B cell (primary cell): ENCODE measurements around the gene MYH15. TPM values are rescaled to one million over a fixed set of nuclear protein-coding genes. Genes with fewer than 3 reads are reported as not detected.

Source experiments
- ATAC-seq: fragments of 200-7000 bp; cut with Tn5 transposase; one replicate; pipeline ENCODE4 v1.10.0; 2021; ENCODE audit warnings: low read depth, mild to moderate bottlenecking, moderate number of reproducible peaks, moderate library complexity
- CTCF ChIA-PET: fragments of 350-600 bp; sonication (Branson Sonifier 250); formaldehyde crosslinking; loops from one replicate; lab custom pipeline; 2021; ENCODE audit warnings: antibody characterized with exemption, inconsistent platforms; lab: Charles Lee
- POLR2A ChIA-PET: fragments of 350-600 bp; sonication (Branson Sonifier 250); formaldehyde crosslinking; loops from one replicate; lab custom pipeline; 2021; ENCODE audit warnings: antibody characterized with exemption; lab: Charles Lee
- DNase-seq: peaks from one replicate; pipeline ENCODE4 v3.0.0; 2013
- H2AFZ ChIP-seq: 2 replicates; pipeline ENCODE4 v1.6.1; 2012; ENCODE audit warnings: mild to moderate bottlenecking, low read depth, low read length; ENCODE audit not compliant: insufficient read depth, poor library complexity, severe bottlenecking
- H3K27ac ChIP-seq, 2 donors: 1 replicate in 1 of 2; 2 replicates in 1 of 2; pipeline ENCODE4 v1.5.1; 2012 to 2013; ENCODE audit warnings: low read length in 2 of 2, mild to moderate bottlenecking in 2 of 2, moderate library complexity in 1 of 2
- H3K27me3 ChIP-seq, 4 experiments: fragments of 200-600 bp in 1 of 4; sonication (generic) in 1 of 4; replicated peaks in 1 of 4; 1 replicate in 2 of 4; 2 replicates in 2 of 4; pipeline versions ENCODE4 v1.6.1 to v1.7.0; 2013 to 2016; ENCODE audit warnings: low read length in 3 of 4, mild to moderate bottlenecking in 2 of 4, mixed read lengths in 1 of 4, moderate library complexity in 1 of 4; ENCODE audit not compliant: insufficient read depth in 4 of 4, control insufficient read depth in 3 of 4; ENCODE audit errors: control extremely low read depth in 1 of 4
- H3K36me3 ChIP-seq, 2 experiments: replicated peaks in 1 of 2; 1 replicate in 1 of 2; 2 replicates in 1 of 2; pipeline versions ENCODE4 v1.6.1 to v1.7.1; 2013; ENCODE audit warnings: low read length in 1 of 2; ENCODE audit not compliant: insufficient read depth in 2 of 2, control insufficient read depth in 1 of 2; ENCODE audit errors: control extremely low read depth in 1 of 2, extremely low read depth in 1 of 2
- H3K4me1 ChIP-seq, 2 donors: fragments of 200-600 bp in 1 of 2; sonication (generic) in 1 of 2; 1 replicate in 1 of 2; 2 replicates in 1 of 2; pipeline versions ENCODE4 v1.5.1 to v1.6.1; 2013 to 2017; ENCODE audit warnings: low read length in 2 of 2; ENCODE audit not compliant: control insufficient read depth in 2 of 2, insufficient read depth in 2 of 2
- H3K4me2 ChIP-seq: replicated peaks from 2 replicates; pipeline ENCODE3; 2012; ENCODE audit warnings: mild to moderate bottlenecking, low read depth, low read length; ENCODE audit not compliant: poor library complexity, severe bottlenecking
- H3K4me3 ChIP-seq, 5 experiments: fragments of 200-600 bp in 1 of 5; sonication (generic) in 1 of 5; 1 replicate in 3 of 5; 2 replicates in 2 of 5; pipeline versions ENCODE4 v1.5.1 to v1.7.0; 2011 to 2016; ENCODE audit warnings: low read length in 4 of 5, mild to moderate bottlenecking in 4 of 5, low read depth in 2 of 5, control low read depth in 1 of 5, moderate library complexity in 1 of 5; ENCODE audit not compliant: insufficient read depth in 1 of 5; ENCODE audit errors: control extremely low read depth in 1 of 5, extremely low read depth in 1 of 5
- H3K79me2 ChIP-seq: fragments of 200-600 bp; sonication (generic); one replicate; pipeline ENCODE4 v1.6.0; 2016; ENCODE audit warnings: low read length; ENCODE audit not compliant: control insufficient read depth, insufficient read depth
- H3K9ac ChIP-seq: fragments of 200-600 bp; sonication (generic); 2 replicates; pipeline ENCODE4 v1.6.1; 2017; ENCODE audit warnings: mild to moderate bottlenecking, low read length, moderate library complexity
- H3K9me3 ChIP-seq, 3 donors: one replicate each; pipeline versions ENCODE4 v1.6.1 to v1.7.1; 2013; ENCODE audit warnings: low read length in 2 of 3; ENCODE audit not compliant: control insufficient read depth in 2 of 3, insufficient read depth in 1 of 3; ENCODE audit errors: control extremely low read depth in 1 of 3
- H4K20me1 ChIP-seq: 2 replicates; pipeline ENCODE4 v1.6.0; 2012; ENCODE audit warnings: mild to moderate bottlenecking, low read length; ENCODE audit not compliant: insufficient read depth, control insufficient read depth, poor library complexity, severe bottlenecking
- H3K27ac Mint-ChIP-seq: one replicate; pipeline ENCODE4 v1.8.0; 2021; ENCODE audit warnings: mixed read lengths
- H3K27me3 Mint-ChIP-seq: one replicate; pipeline ENCODE4 v1.8.0; 2021; ENCODE audit warnings: mixed read lengths
- H3K4me1 Mint-ChIP-seq: one replicate; pipeline ENCODE4 v1.8.0; 2021; ENCODE audit warnings: mixed read lengths
- H3K4me3 Mint-ChIP-seq: one replicate; pipeline ENCODE4 v1.8.0; 2021; ENCODE audit warnings: mixed read lengths
- H3K9me3 Mint-ChIP-seq: one replicate; pipeline ENCODE4 v1.8.0; 2022; ENCODE audit warnings: mixed read lengths; ENCODE audit not compliant: insufficient read depth
- CTCF ChIP-seq: fragments of 200-600 bp; IDR thresholded peaks from one replicate; pipeline ENCODE4 v1.8.0; 2022; ENCODE audit warnings: antibody characterized with exemption, mild to moderate bottlenecking
- EZH2 ChIP-seq: IDR thresholded peaks from 2 replicates; pipeline ENCODE4 v1.6.1; 2012; ENCODE audit warnings: borderline replicate concordance, low read depth, mild to moderate bottlenecking, moderate library complexity, low read length; ENCODE audit not compliant: insufficient read depth, poor library complexity, severe bottlenecking
- WGBS: methylation state at CpG from one replicate; pipeline ENCODE4 v1.1.5; 2013; ENCODE audit warnings: missing lambda C conversion rate; ENCODE audit not compliant: insufficient coverage; 5-methylcytosine and 5-hydroxymethylcytosine counted together
- intact Hi-C: fragments of 100-400 bp; cut with micrococcal nuclease; formaldehyde crosslinking; loops from one replicate; pipeline ENCODE4 v1.10.0; 2022
- polyA plus RNA-seq: library from polyadenylated mRNA; depleted of rRNA; stranded (reverse); fragments of >200 nt; gene quantifications from 2 replicates; pipeline ENCODE4 v1.2.3, GENCODE V29; 2012
- total RNA-seq, 2 donors: library from RNA; stranded (reverse); fragments of 120-200 nt in 1 of 2; gene quantifications; 1 replicate in 1 of 2; 2 replicates in 1 of 2; pipeline versions ENCODE4 v1.2.3 to v1.2.4, GENCODE V29; 2013 to 2022

MYH15 gene
- total and polyA plus RNA-seq, 2 donors (not counting 1 experiment from before 2014, with no cell fraction given): 0.06 TPM; not detected in 1

DNA sequence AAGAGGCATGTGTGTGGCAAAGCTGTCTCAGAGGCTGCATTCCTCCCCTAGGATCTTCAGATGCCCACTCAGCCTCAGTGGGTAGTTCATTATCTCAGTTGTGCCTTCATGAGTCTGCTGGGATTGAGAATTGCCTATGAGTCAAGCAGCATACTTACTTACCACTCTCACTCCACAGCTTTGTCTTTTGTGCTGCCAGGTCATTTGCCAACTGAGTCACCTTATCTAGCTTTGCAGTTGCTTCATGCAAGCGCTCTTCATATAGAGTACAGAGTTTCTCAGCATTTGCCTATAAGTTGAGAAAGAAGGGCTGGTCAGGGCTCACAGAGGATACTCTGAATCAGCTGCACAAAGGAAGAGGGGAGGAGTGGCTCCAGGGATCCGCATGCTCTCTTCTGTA lies 89.5 kb downstream of the MYH15 start:
- TF ChIP-seq CTCF (no peak), EZH2 (no peak)
- Mint-ChIP-seq H3K27ac (no peak overlapping the region), H3K4me1 (peaks cover 3% of the 10 kb centered on the region), H3K9me3 (no peaks in the 10 kb centered on the region), H3K27me3 (peaks cover 5% of the 10 kb centered on the region), H3K4me3 (no peak overlapping the region)
- intact Hi-C loops: no loop called here
- no peak for ATAC-seq
- ChIA-PET POLR2A (no interaction called here), CTCF (interaction anchor here (1.3 kb wide), 1 partner anchor 10 kb away, joined by 3 read pairs; no protein-coding TSS in a partner anchor)
- Histone ChIP-seq H3K27ac (no peak overlapping the region), H3K9me3 (peaks cover 0 to 3% (median 0%) of the 10 kb centered on the region in 3 donors), H2AFZ (no peak overlapping the region), H4K20me1 (no peaks in the 10 kb centered on the region), H3K4me2 (no peak overlapping the region), H3K9ac (no peak overlapping the region), H3K79me2 (no peaks in the 10 kb centered on the region), H3K4me1 (peaks cover 0 to 3% of the 10 kb centered on the region in 2 donors), H3K4me3 (no peak overlapping the region), H3K36me3 (no peaks in the 10 kb centered on the region), H3K27me3 (no peaks in the 10 kb centered on the region)
- DNase-seq: no peak
- WGBS: 100% methylated on average over 2 of the region's 2 CpGs

DNA sequence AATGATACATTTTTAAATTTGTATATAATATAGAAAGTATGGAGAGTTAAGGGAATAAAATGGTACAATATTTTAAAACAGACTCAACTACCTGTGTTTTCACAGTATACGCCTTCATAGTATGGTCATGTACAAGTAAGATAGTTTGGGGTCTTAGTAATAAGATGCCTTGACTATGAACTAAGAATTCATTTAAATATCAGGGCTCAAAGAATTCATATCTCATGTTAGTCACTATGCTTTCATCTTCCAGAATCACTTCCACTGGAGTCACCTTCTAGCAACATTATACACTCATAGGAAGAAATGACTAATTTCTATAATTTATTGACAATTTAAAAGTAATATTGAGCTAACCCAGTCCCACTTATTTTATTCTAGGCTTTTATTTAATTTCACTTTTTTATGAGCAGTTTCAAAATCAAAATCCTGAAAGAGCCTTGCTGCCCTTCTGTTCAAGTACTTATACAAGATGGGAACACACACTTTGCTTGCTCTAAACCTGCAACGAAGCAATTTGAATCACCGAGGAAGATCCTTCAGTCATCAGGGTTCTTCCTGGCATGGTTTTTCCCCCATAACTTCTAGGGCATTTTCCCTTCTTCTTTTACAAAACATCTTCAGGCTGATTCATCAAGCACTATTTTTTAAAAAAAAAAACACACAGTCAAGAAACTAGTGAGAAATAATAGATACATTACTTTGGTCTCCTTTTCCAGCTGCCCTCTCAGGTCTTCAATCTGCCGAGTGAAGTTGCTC lies 94.1 kb downstream of the MYH15 start:
- no peak overlapping the region for H3K4me2 ChIP-seq
- WGBS: 80% methylated on average over 3 of the region's 4 CpGs
- no peaks in the 10 kb centered on the region for H3K4me1 Mint-ChIP-seq
- H3K27ac ChIP-seq: no peak overlapping the region
- H3K4me3 ChIP-seq: no peak overlapping the region
- no peaks in the 10 kb centered on the region for H3K79me2 ChIP-seq
- POLR2A ChIA-PET: no interaction called here
- H3K27me3 ChIP-seq: no peaks in the 10 kb centered on the region
- H3K9me3 ChIP-seq: no peaks in the 10 kb centered on the region
- H3K9me3 Mint-ChIP-seq: no peaks in the 10 kb centered on the region
- H3K4me3 Mint-ChIP-seq: no peak overlapping the region
- H4K20me1 ChIP-seq: no peaks in the 10 kb centered on the region
- H3K27me3 Mint-ChIP-seq: peaks cover 5% of the 10 kb centered on the region
- H3K4me1 ChIP-seq: no peaks in the 10 kb centered on the region
- no peak overlapping the region for H3K9ac ChIP-seq
- ATAC-seq (no peak), DNase-seq (no peak)
- TF ChIP-seq EZH2 (no peak), CTCF (no peak)
- H3K27ac Mint-ChIP-seq: no peak overlapping the region
- intact Hi-C loops: no loop called here
- H2AFZ ChIP-seq: no peak overlapping the region
- no peaks in the 10 kb centered on the region for H3K36me3 ChIP-seq
- CTCF ChIA-PET: no interaction called here
